Measurements from ENCODE around the gene NARS2.

Gene NARS2

DNA sequence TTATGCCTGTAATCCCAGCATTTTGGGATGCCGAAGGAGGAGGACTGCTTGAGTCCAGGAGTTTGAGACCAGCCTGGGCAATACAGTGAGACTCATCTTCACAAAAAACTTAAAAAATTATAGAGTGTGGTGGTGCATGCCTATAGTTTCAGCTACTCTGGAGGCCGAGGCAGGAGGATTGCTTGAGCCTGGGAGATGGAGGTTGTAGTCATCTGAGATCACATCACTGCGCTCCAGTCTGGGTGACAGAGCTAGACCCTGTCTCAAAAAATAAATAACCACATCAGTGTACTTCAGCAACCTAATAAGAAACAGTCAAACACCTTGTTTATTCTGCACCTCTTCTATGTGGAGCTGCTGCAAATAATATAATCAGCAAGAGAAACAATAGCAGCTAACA, 1.4 kb downstream of the NARS2 start:
- H3K18ac ChIP-seq (ENCODE audit: low read length), result no peak overlapping the region
- no CpG with 5 or more reads among the region's 3 CpGs for WGBS (ENCODE audit: extremely low coverage, insufficient coverage, insufficient read length)
- no peaks in the 10 kb centered on the region for H3K4me1 ChIP-seq (ENCODE audit: control insufficient read depth in 1 of 2, insufficient read depth in 2 of 2, low read length in 2 of 2)
- no peak overlapping the region for H3K4me2 ChIP-seq (ENCODE audit: low read length)
- peaks cover 8 to 10% of the 10 kb centered on the region in 2 experiments for H3K36me3 ChIP-seq (ENCODE audit: control insufficient read depth in 1 of 2, insufficient read depth in 2 of 2, low read length in 2 of 2)
- no peak overlapping the region for H2BK120ac ChIP-seq (ENCODE audit: insufficient read depth, low read length, poor library complexity)
- no peak overlapping the region for H2BK5ac ChIP-seq (ENCODE audit: low read depth, low read length, poor library complexity)
- no peaks in the 10 kb centered on the region for H3K9me3 ChIP-seq (ENCODE audit: insufficient read depth, low read depth, low read length)
- H3K79me2 ChIP-seq (ENCODE audit: control insufficient read depth, insufficient read depth, low read length, poor library complexity), result peaks cover 4% of the 10 kb centered on the region
- H2AFZ ChIP-seq (ENCODE audit: insufficient read depth, low read length, poor library complexity), result no peak overlapping the region
- H4K12ac ChIP-seq (ENCODE audit: low read depth, low read length), result no peak overlapping the region
- no peak overlapping the region for H3K4ac ChIP-seq (ENCODE audit: low read depth, low read length)
- H3K4me3 ChIP-seq (ENCODE audit: low read depth, low read length), result no peak overlapping the region
- no peak overlapping the region for H3K23ac ChIP-seq (ENCODE audit: low read length)
- no peak overlapping the region for H3K14ac ChIP-seq (ENCODE audit: low read length)
- H3K9ac ChIP-seq (ENCODE audit: low read length), result no peak overlapping the region
- DNase-seq, result no peak
- no peak overlapping the region for H4K91ac ChIP-seq (ENCODE audit: low read depth, low read length)
- H2BK12ac ChIP-seq (ENCODE audit: low read length), result no peak overlapping the region
- H3K27ac ChIP-seq (ENCODE audit: low read depth, low read length), result no peak overlapping the region
- no peak overlapping the region for H4K8ac ChIP-seq (ENCODE audit: low read depth, low read length)
- H3K27me3 ChIP-seq (ENCODE audit: insufficient read depth, low read length), result no peaks in the 10 kb centered on the region
- H3K79me1 ChIP-seq (ENCODE audit: low read length), result peaks cover 8% of the 10 kb centered on the region
- no peak overlapping the region for H2AK5ac ChIP-seq (ENCODE audit: low read length)

DNA sequence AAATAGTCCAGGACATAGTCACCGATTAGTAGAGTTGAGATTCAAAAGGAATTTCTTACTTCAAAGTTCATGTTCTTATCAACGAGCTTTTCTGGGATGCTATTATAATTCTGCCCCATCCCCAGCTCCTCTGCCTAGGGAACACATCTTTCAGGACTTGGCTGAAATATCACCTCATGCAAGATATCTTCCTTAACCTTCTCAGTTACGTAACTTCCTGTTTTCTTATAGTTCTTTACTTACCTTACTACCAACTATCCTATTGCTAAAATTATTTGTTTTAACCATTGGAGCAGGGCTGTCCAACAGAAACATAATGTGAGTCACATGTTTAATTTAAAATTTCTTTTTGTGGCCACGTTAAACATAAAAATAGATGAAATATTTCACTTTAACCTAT, 2.3 kb downstream of the NARS2 start:
- H3K18ac ChIP-seq (ENCODE audit: low read length), result no peak overlapping the region
- WGBS (ENCODE audit: extremely low coverage, insufficient coverage, insufficient read length), result no CpG with 5 or more reads among the region's 4 CpGs
- no peak overlapping the region for H2AFZ ChIP-seq (ENCODE audit: insufficient read depth, low read length, poor library complexity)
- H3K4me1 ChIP-seq (ENCODE audit: control insufficient read depth in 1 of 2, insufficient read depth in 2 of 2, low read length in 2 of 2), result no peaks in the 10 kb centered on the region
- no peak overlapping the region for H2BK12ac ChIP-seq (ENCODE audit: low read length)
- H3K79me2 ChIP-seq (ENCODE audit: control insufficient read depth, insufficient read depth, low read length, poor library complexity), result peaks cover 4% of the 10 kb centered on the region
- no peak for DNase-seq
- no peak overlapping the region for H3K4ac ChIP-seq (ENCODE audit: low read depth, low read length)
- H3K9me3 ChIP-seq (ENCODE audit: insufficient read depth, low read depth, low read length), result no peaks in the 10 kb centered on the region
- no peak overlapping the region for H3K27ac ChIP-seq (ENCODE audit: low read depth, low read length)
- H3K36me3 ChIP-seq (ENCODE audit: control insufficient read depth in 1 of 2, insufficient read depth in 2 of 2, low read length in 2 of 2), result peaks cover 8 to 12% of the 10 kb centered on the region in 2 experiments
- H4K12ac ChIP-seq (ENCODE audit: low read depth, low read length), result no peak overlapping the region
- no peak overlapping the region for H3K4me3 ChIP-seq (ENCODE audit: low read depth, low read length)
- H3K9ac ChIP-seq (ENCODE audit: low read length), result no peak overlapping the region
- H3K23ac ChIP-seq (ENCODE audit: low read length), result no peak overlapping the region
- H4K91ac ChIP-seq (ENCODE audit: low read depth, low read length), result no peak overlapping the region
- no peaks in the 10 kb centered on the region for H3K27me3 ChIP-seq (ENCODE audit: insufficient read depth, low read length)
- no peak overlapping the region for H2BK120ac ChIP-seq (ENCODE audit: insufficient read depth, low read length, poor library complexity)
- peaks cover 8% of the 10 kb centered on the region for H3K79me1 ChIP-seq (ENCODE audit: low read length)
- H3K14ac ChIP-seq (ENCODE audit: low read length), result no peak overlapping the region
- no peak overlapping the region for H3K4me2 ChIP-seq (ENCODE audit: low read length)
- no peak overlapping the region for H4K8ac ChIP-seq (ENCODE audit: low read depth, low read length)
- no peak overlapping the region for H2AK5ac ChIP-seq (ENCODE audit: low read length)
- no peak overlapping the region for H2BK5ac ChIP-seq (ENCODE audit: low read depth, low read length, poor library complexity)

DNA sequence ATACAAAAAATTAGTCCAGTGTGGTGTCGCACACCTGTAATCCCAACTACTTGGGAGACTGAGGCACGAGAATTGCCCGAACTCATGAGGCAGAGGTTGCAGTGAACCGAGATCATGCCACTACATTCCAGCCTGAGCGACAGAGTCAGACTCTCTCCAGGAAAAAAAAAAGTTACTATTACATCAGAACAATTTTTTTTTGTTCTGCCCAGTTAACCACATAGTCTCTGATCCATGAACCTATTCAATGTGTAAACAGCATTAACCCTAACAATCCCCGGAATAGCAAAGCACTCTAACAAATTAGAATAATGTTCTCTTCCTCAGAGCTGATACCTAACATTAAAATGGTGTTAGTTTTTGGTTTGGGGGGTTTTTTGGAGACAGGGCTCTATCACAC, 4.6 kb downstream of the NARS2 start:
- H3K27me3 ChIP-seq (ENCODE audit: insufficient read depth, low read length), result no peaks in the 10 kb centered on the region
- DNase-seq, result no peak
- H4K91ac ChIP-seq (ENCODE audit: low read depth, low read length), result no peak overlapping the region
- H3K14ac ChIP-seq (ENCODE audit: low read length), result no peak overlapping the region
- no peak overlapping the region for H3K23ac ChIP-seq (ENCODE audit: low read length)
- H3K79me2 ChIP-seq (ENCODE audit: control insufficient read depth, insufficient read depth, low read length, poor library complexity), result peaks cover 4% of the 10 kb centered on the region
- H2BK5ac ChIP-seq (ENCODE audit: low read depth, low read length, poor library complexity), result no peak overlapping the region
- no peak overlapping the region for H2AK5ac ChIP-seq (ENCODE audit: low read length)
- no peak overlapping the region for H3K4me2 ChIP-seq (ENCODE audit: low read length)
- no peak overlapping the region for H2AFZ ChIP-seq (ENCODE audit: insufficient read depth, low read length, poor library complexity)
- no peak overlapping the region for H3K18ac ChIP-seq (ENCODE audit: low read length)
- no peak overlapping the region for H2BK120ac ChIP-seq (ENCODE audit: insufficient read depth, low read length, poor library complexity)
- peaks cover 8 to 12% of the 10 kb centered on the region in 2 experiments for H3K36me3 ChIP-seq (ENCODE audit: control insufficient read depth in 1 of 2, insufficient read depth in 2 of 2, low read length in 2 of 2)
- WGBS (ENCODE audit: extremely low coverage, insufficient coverage, insufficient read length), result no CpG with 5 or more reads among the region's 6 CpGs
- H3K4ac ChIP-seq (ENCODE audit: low read depth, low read length), result no peak overlapping the region
- H4K12ac ChIP-seq (ENCODE audit: low read depth, low read length), result no peak overlapping the region
- no peak overlapping the region for H3K27ac ChIP-seq (ENCODE audit: low read depth, low read length)
- H3K79me1 ChIP-seq (ENCODE audit: low read length), result peaks cover 6% of the 10 kb centered on the region
- H3K4me3 ChIP-seq (ENCODE audit: low read depth, low read length), result no peak overlapping the region
- H4K8ac ChIP-seq (ENCODE audit: low read depth, low read length), result no peak overlapping the region
- H2BK12ac ChIP-seq (ENCODE audit: low read length), result no peak overlapping the region
- H3K9ac ChIP-seq (ENCODE audit: low read length), result no peak overlapping the region
- no peaks in the 10 kb centered on the region for H3K4me1 ChIP-seq (ENCODE audit: control insufficient read depth in 1 of 2, insufficient read depth in 2 of 2, low read length in 2 of 2)
- H3K9me3 ChIP-seq (ENCODE audit: insufficient read depth, low read depth, low read length), result no peaks in the 10 kb centered on the region

DNA sequence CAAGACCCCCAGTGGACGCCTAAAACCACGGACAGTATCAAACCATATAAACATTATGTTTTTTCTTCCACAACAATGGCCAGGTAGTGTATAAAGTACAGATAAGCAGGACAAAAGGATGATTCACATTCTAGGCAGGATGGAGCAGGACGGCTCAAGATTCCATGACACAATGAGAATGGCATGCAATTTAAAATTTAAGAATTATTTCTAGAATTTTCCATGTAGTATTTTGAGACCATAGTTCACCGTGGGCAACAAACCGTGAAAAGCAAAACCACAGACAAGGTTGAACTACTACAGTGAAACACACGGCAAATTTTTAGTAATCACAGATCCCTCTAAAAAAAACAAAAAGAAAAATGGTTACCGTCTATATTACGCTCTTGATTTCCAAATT, 7.5 kb downstream of the NARS2 start:
- peaks cover 8 to 12% of the 10 kb centered on the region in 2 experiments for H3K36me3 ChIP-seq (ENCODE audit: control insufficient read depth in 1 of 2, insufficient read depth in 2 of 2, low read length in 2 of 2)
- no peak overlapping the region for H3K27ac ChIP-seq (ENCODE audit: low read depth, low read length)
- H3K4me3 ChIP-seq (ENCODE audit: low read depth, low read length), result no peak overlapping the region
- no peak overlapping the region for H3K4me2 ChIP-seq (ENCODE audit: low read length)
- WGBS (ENCODE audit: extremely low coverage, insufficient coverage, insufficient read length), result no CpG with 5 or more reads among the region's 8 CpGs
- H3K79me1 ChIP-seq (ENCODE audit: low read length), result peaks cover 1% of the 10 kb centered on the region
- no peak overlapping the region for H3K4ac ChIP-seq (ENCODE audit: low read depth, low read length)
- peak overlapping the region; percentile 37 for H4K91ac ChIP-seq (ENCODE audit: low read depth, low read length)
- H3K9me3 ChIP-seq (ENCODE audit: insufficient read depth, low read depth, low read length), result no peaks in the 10 kb centered on the region
- no peak overlapping the region for H3K14ac ChIP-seq (ENCODE audit: low read length)
- no peak overlapping the region for H2AK5ac ChIP-seq (ENCODE audit: low read length)
- H2BK120ac ChIP-seq (ENCODE audit: insufficient read depth, low read length, poor library complexity), result no peak overlapping the region
- H4K8ac ChIP-seq (ENCODE audit: low read depth, low read length), result no peak overlapping the region
- no peak overlapping the region for H2BK12ac ChIP-seq (ENCODE audit: low read length)
- DNase-seq, result peak in 1 of 2 donors; percentile 56
- peaks cover under 1% of the 10 kb centered on the region in 2 experiments for H3K4me1 ChIP-seq (ENCODE audit: control insufficient read depth in 1 of 2, insufficient read depth in 2 of 2, low read length in 2 of 2)
- no peak overlapping the region for H2BK5ac ChIP-seq (ENCODE audit: low read depth, low read length, poor library complexity)
- H3K23ac ChIP-seq (ENCODE audit: low read length), result no peak overlapping the region
- H4K12ac ChIP-seq (ENCODE audit: low read depth, low read length), result no peak overlapping the region
- no peak overlapping the region for H3K18ac ChIP-seq (ENCODE audit: low read length)
- H3K27me3 ChIP-seq (ENCODE audit: insufficient read depth, low read length), result no peaks in the 10 kb centered on the region
- H3K79me2 ChIP-seq (ENCODE audit: control insufficient read depth, insufficient read depth, low read length, poor library complexity), result peaks cover 1% of the 10 kb centered on the region
- no peak overlapping the region for H3K9ac ChIP-seq (ENCODE audit: low read length)
- H2AFZ ChIP-seq (ENCODE audit: insufficient read depth, low read length, poor library complexity), result no peak overlapping the region

Measured in trophoblast cell (in vitro differentiated cells and primary cell).